NOMO-1 treated with DMSO at 0.1 percent for 48 hours (cell line): ENCODE results near the gene PHACTR2.

Source experiments
- DNase-seq: peaks from one replicate; lab custom pipeline; 2025; ENCODE audit not compliant: unreplicated experiment; lab: John Stamatoyannopoulos, UW

PHACTR2 gene

DNA sequence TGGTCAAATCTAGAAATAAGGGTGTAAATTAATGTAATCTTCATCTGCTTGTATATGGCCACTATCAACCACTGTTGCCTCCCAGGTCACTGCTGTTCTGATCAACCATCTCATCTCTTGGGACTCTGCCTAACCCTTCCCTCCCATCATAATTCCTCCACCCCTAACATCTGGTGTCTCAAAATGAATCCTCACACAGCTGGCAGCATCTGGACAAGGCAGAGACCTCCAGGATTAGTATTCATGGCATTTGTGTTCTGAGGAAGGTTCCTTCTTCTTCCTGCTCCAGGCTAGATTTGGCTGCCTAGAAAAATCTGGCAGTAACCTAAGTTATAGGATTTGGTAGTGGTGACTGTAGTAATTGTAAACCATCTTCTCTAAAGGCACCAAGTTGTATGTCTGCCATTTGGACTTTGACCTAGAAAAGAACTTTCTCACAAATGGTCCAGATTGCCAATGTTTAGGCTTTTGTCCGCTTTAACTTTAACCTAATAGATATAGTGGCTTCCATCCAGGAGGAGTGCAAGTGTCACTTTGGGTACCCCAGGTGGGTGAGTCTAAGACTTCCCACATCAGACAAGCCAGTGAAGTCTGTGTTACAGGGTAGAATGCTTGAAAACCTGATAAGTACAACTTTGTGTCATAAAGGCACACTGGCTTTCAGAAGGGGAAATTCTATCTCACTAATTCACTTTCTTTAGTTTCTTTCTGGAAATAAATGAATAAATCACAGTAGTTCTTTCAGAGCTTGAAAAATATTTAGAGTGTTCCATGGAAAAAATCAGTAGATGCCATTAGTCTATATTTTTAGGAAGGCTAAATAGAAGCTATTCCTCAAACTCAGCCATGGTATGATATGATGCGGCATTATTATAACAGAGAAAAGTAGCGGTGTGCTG, 3.0 kb upstream of the PHACTR2 start:
- no peak for DNase-seq

GRCh38 chr6:143675382-143675900, 2.3 kb upstream of the PHACTR2 start:
- no peak for DNase-seq

GRCh38 chr6:143675946-143676345, 1.8 kb upstream of the PHACTR2 start:
- no peak for DNase-seq

- no peak for DNase-seq
These were observed 1.2 kb upstream of the PHACTR2 start for GRCh38 chr6:143676437-143677045.

DNA sequence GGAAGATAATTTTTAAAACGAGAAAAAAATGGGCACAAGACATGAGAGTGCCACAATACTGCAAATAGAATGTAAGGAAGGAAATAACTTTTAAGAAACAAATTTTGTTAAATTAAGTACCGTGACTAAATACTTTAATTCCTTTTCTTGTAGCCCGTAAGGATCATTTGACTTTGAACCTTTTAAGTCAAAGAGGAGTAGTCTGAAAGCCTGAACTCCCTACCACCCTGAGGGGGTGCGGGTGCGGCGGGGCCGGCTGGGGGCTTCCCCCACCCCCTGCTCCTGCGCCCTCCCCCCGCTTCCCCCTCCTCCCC, 231 bp upstream of the PHACTR2 start:
- DNase-seq: no peak

DNA sequence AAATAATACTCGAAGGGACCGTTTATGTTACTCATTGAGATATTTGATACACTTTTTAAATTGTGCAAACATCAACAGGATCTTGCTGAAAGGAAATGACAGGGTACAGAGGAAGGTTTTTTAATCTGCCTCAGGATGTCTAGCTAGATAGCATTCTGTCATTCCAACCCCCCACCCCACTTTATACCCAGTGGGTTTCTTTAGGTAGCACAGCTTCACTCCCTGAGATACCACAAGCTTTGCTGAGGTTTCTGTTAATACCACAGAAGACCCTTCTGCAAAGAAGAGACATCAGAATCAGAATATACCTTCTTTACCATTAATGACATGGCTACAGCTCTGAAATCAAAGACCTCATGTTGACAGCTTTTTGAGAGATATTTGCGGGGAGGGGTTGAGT, 1.3 kb downstream of the PHACTR2 start:
- no peak for DNase-seq

DNA sequence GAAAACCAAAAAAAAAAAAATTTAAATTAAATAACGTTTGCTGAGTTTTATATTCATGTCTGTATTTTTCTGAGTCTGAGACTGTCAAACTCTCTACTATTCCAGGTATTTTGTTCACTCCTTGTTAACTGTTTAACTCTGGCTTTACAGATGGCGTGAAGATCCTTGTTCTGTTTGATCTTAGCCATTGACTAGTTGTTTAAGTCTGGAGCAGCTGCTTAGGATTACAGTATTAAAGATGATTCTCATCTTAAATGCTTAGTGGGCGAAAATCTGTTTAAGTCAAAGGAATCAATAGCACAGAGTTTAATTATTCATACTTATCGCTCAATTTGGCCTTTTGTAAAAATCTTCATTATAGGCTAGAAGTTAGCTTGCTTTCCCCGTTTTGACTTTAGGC, 2.4 kb downstream of the PHACTR2 start:
- DNase-seq: no peak

DNA sequence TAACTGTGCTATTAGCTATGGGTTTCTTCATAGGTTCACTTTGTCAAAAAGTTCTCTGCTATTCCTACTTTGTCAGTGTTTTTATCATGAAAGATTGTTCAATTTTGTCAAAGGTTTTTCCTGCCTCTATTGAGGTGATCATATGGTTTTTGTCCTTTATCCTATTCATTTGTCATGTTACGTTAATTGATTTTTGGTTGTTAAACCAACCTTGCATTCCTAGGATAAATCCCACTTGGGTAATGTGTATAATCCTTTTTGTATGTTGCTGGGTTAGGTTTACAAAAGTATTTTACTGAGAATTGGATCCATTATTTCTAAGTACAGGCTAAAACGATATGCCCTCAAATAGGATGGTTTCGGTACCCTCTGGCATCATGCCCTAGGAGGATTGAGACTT, 5.0 kb downstream of the PHACTR2 start:
- no peak for DNase-seq

- DNase-seq: no peak
These were observed 6.7 kb downstream of the PHACTR2 start for GRCh38 chr6:143684486-143684885.

DNA sequence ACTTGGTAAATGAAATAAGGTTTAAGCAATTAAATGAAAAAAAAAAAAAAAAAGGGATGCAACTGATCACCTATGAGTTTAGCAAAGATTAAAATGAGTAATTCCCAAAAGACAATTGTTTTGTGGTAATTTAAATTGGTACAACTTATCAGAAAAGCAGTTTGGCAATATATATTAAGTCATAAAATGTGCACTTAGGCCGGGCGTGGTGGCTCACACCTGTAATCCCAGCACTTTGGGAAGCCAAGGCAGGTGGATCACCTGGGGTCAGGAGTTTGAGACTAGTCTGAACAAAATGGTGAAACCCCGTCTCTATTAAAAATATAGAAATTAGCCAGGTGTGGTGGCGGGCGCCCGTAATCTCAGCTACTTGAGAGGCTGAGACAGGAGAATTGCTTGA, 7.9 kb downstream of the PHACTR2 start:
- no peak for DNase-seq

DNA sequence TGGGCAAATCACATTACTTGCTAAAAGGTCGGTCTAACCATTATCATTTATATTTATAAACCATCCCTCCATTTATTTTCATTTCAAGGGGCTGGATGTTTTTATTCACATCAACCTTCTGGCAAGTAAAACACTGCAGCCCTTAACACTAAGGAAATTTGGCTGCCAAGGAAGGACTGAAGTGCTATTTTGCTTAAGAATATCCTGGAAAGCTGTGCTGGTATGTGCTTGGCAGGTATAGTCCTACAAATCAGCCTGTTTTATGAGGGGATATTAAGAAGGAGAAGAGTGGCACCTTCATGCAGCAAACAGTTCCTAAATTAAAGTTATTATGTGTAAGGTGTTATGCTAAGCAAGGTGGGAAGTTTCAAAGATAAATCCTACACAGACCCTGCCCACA, 9.8 kb downstream of the PHACTR2 start:
- no peak for DNase-seq

GRCh38 chr6:143688681-143689080, 10.9 kb downstream of the PHACTR2 start:
- DNase-seq: no peak

GRCh38 chr6:143689852-143690251, 12.1 kb downstream of the PHACTR2 start:
- no peak for DNase-seq

DNA sequence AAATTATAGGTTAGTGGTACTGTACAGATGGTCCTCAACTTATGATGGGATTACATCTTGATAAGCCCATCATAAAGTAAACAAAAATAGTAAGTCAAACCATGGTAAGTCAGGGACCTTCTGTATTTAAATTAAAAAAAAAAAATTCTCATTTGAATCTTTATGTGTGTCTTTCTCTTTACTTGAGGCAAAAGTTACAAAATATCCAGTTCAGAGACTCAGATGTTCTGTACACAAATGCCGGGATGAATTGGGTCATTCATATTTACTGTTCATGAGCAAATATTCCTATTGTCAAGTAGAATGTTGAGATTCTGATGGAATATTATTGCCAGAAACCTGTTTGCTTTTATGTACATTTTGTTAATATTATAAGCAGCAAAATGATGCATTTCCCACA, 13.4 kb downstream of the PHACTR2 start:
- DNase-seq: no peak

GRCh38 chr6:143691900-143692636, 14.3 kb downstream of the PHACTR2 start:
- DNase-seq: no peak

- DNase-seq: no peak
These were observed 14.9 kb downstream of the PHACTR2 start for GRCh38 chr6:143692696-143693095.

DNA sequence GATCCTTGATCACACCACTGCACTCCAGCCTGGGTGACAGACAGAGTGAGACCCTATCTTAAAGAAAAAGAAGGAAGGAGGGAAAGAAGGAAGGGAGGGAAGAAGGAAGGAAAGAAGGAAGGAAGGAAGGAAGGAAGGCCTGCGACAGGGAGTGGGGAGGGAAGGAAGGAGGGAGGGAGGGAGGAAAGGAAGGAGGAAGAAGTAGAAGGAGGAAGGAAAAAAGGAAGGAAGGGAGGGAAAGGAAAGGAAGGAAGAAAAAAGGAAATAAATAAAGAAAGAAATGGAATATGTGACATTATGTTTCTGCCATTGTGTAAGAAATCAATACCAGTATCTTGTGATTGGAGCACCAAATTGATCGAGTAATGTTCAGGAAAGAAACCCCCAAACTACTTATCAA, 16.2 kb downstream of the PHACTR2 start:
- DNase-seq: no peak

DNA sequence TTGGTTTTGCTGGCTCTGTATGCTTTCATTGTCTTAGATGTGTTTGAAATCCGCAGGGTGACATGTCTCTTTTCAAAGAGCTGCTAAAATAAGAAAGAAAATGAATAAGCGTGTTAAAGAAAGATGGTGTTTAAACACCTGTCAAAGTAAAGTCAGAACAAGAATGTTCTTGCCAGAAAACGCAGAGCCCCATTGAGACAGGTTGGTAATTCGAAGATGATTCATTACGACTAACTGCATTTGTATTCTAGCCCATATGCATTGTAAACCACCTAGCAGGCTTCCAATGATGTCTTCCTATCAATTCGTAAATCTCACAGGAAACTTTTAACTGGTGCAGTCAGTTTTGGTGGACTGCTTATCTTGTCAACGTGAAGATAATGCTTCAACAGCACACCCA, 16.8 kb downstream of the PHACTR2 start:
- DNase-seq: no peak

DNA sequence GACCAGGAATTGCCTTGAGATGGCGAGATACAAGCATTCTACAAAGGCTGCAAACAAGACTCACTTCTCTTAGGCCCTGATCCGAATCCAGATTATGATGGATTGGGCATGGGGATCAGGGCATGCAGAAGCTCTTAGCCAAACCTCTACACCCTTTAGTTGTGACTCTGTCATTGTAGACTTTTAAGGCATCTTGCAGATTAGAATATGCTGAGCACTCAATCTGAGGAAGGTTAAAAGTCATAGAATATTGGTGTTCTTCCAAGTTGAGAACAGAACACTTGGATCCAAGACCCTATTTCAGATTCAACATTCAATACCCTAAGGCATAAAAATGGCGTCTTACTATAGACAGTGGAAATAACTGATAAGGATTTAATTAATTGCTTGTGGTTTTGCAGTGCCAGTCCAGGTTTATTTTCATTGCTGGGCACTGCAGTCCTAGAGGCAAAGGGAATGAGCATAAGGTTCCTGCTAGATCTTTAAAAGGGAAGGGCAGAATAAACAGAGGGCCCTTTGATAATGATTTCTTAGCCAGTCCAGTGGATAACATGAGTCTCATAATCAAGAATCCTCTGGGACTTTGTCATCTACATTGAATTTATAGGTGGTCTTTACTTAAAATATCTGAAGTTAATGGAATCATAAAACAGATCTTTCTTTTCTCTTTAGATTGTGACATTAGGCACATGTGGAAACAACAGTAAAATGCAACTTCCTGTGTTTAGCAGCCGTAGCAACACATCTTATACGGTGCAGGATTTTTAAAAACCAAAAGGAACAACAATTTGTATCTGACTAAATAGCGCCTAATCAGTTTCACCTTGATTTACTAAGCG, 17.6 kb downstream of the PHACTR2 start:
- DNase-seq: peak; percentile 51

- no peak for DNase-seq
These were observed 18.4 kb downstream of the PHACTR2 start for GRCh38 chr6:143695969-143696663.

DNA sequence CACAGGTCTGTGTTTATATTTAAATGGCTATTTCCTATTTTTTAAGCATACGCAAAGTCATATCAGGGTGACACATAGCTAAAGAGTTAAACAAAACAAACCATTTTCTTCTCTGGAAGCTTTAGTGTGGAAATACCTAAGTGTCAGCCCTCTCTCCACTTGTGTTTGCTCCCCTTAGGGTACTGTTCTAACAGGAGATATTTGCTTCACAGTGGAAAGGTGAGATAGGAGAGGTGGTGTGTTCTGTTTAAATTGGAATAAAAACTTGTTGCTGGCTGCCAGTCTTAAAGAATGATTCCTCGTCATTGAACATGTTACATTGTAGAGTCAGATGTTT, 18.9 kb downstream of the PHACTR2 start:
- DNase-seq: no peak
